SK-N-SH (cell line): ENCODE results near the gene OR2A5.

Experiments used
- POLR2AphosphoS5 ChIP-seq: IDR thresholded peaks from 2 replicates; pipeline ENCODE4 v1.6.1; 2012; ENCODE audit warnings: low read depth, low read length
- RAD21 ChIP-seq: IDR thresholded peaks from 2 replicates; pipeline ENCODE4 v1.6.1; 2012; ENCODE audit warnings: mild to moderate bottlenecking, low read length
- REST ChIP-seq: IDR thresholded peaks from 2 replicates; pipeline ENCODE4 v1.6.1; 2012; ENCODE audit warnings: mild to moderate bottlenecking, low read depth, low read length, moderate library complexity
- TF ChIP-seq, protein P1 (sequence below): fragments of 200-600 bp; sonication (generic); IDR thresholded peaks from 2 replicates; pipeline ENCODE4 v1.6.1; 2017; ENCODE audit warnings: antibody characterized with exemption, mild to moderate bottlenecking, moderate library complexity
- TF ChIP-seq, protein P2 (sequence below): IDR thresholded peaks from 2 replicates; pipeline ENCODE4 v1.4.0; 2012; ENCODE audit warnings: low read depth

GRCh38 chr7:144102041-144102440, 53.3 kb downstream of the OR2A5 start:
- no peak for TF ChIP-seq RAD21
- TF ChIP-seq, protein P1, sequence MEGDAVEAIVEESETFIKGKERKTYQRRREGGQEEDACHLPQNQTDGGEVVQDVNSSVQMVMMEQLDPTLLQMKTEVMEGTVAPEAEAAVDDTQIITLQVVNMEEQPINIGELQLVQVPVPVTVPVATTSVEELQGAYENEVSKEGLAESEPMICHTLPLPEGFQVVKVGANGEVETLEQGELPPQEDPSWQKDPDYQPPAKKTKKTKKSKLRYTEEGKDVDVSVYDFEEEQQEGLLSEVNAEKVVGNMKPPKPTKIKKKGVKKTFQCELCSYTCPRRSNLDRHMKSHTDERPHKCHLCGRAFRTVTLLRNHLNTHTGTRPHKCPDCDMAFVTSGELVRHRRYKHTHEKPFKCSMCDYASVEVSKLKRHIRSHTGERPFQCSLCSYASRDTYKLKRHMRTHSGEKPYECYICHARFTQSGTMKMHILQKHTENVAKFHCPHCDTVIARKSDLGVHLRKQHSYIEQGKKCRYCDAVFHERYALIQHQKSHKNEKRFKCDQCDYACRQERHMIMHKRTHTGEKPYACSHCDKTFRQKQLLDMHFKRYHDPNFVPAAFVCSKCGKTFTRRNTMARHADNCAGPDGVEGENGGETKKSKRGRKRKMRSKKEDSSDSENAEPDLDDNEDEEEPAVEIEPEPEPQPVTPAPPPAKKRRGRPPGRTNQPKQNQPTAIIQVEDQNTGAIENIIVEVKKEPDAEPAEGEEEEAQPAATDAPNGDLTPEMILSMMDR = no peak
- TF ChIP-seq, protein P2, sequence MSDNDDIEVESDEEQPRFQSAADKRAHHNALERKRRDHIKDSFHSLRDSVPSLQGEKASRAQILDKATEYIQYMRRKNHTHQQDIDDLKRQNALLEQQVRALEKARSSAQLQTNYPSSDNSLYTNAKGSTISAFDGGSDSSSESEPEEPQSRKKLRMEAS = no peak
- TF ChIP-seq REST = no peak
- no peak for TF ChIP-seq POLR2AphosphoS5
